ENCODE data around the gene DLST. TPM values are rescaled to one million over a fixed set of nuclear protein-coding genes. Genes with fewer than 3 reads are reported as not detected.

DLST gene
- total RNA-seq, 2 experiments from 2014 or later: 111 to 124 TPM

GRCh38 chr14:74890262-74890661, 8.5 kb downstream of the DLST start:
- Mint-ChIP-seq H3K27me3 (no peaks in the 10 kb centered on the region), H3K4me3 (no peak overlapping the region), H3K9me3 (no peaks in the 10 kb centered on the region), H3K4me1 (peaks cover 33% of the 10 kb centered on the region), H3K27ac (no peak overlapping the region), H3K36me3 (peaks cover 23% of the 10 kb centered on the region)
- POLR2A ChIA-PET: no interaction called here
- ATAC-seq (ENCODE audit: low read depth) (no peak), DNase-seq (no peak)

- no peak overlapping the region for H3K27ac Mint-ChIP-seq
- no peak for ATAC-seq (ENCODE audit: low read depth)
- no peaks in the 10 kb centered on the region for H3K9me3 Mint-ChIP-seq
- H3K4me1 Mint-ChIP-seq: peaks cover 19% of the 10 kb centered on the region
- H3K27me3 Mint-ChIP-seq: no peaks in the 10 kb centered on the region
- POLR2A ChIA-PET: interaction anchor here (0.6 to 2.9 kb wide), 2 partner anchors 10 to 24 kb away, joined by 4 to 12 read pairs; partner anchors contain the start of gene DLST
- H3K4me3 Mint-ChIP-seq: no peak overlapping the region
- peaks cover 23% of the 10 kb centered on the region for H3K36me3 Mint-ChIP-seq
- no peak for DNase-seq
These were observed 10.2 kb downstream of the DLST start for GRCh38 chr14:74891870-74892269.

DNA sequence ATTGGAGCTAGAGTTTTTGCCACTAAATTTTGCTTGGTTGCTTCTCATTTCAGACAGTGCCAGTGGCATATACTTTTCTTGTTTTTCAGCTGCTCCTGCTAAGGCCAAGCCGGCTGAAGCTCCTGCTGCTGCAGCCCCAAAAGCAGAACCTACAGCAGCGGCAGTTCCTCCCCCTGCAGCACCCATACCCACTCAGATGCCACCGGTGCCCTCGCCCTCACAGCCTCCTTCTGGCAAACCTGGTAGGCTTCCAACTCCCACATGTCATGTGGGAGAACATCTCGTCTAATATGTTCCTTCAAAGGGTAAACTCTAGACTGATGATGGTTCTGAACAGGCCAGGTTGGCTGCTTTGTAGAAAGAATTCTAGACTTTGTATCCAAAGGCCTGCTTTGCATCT, 11.0 kb downstream of the DLST start:
- ATAC-seq (ENCODE audit: low read depth): no peak
- H3K9me3 Mint-ChIP-seq: no peaks in the 10 kb centered on the region
- no peak for DNase-seq
- H3K4me3 Mint-ChIP-seq: no peak overlapping the region
- no peaks in the 10 kb centered on the region for H3K27me3 Mint-ChIP-seq
- no peak overlapping the region for H3K27ac Mint-ChIP-seq
- peaks cover 27% of the 10 kb centered on the region for H3K36me3 Mint-ChIP-seq
- POLR2A ChIA-PET: interaction anchor here (0.7 to 2.9 kb wide), 2 partner anchors 11 to 12 kb away, joined by 3 to 12 read pairs; partner anchors contain the start of gene DLST
- H3K4me1 Mint-ChIP-seq: peaks cover 16% of the 10 kb centered on the region

DNA sequence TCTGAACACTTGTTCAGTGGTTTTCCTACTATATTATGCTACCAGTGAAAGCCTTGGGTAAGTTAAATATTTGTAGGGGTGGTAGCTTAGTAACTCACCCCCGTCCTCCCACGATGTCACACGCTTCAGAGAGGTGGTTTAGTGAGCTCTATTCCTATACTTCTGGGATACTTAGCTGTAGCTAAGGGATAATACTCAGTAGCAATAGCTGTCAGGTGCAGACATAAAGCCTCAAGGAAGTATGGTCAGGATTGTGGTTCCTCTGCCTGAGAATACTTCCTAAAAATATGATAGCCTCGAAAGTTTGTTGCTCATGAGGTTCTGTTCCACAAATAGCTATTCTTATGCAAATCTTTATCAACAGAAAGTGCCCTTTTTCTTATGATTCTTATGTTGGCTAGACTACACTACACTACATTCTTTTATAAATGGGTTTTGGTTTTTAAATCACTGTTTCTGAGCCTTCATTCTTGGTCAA, 11.9 kb downstream of the DLST start:
- Mint-ChIP-seq H3K27ac (no peak overlapping the region), H3K27me3 (no peaks in the 10 kb centered on the region), H3K4me3 (no peak overlapping the region), H3K4me1 (peaks cover 9% of the 10 kb centered on the region), H3K36me3 (peaks cover 33% of the 10 kb centered on the region), H3K9me3 (no peaks in the 10 kb centered on the region)
- POLR2A ChIA-PET: interaction anchor here (1.0 to 2.9 kb wide), 3 partner anchors 10 to 45 kb away, joined by 3 to 12 read pairs (median 4); partner anchors contain the start of gene DLST
- ATAC-seq (ENCODE audit: low read depth) (no peak), DNase-seq (no peak)

DNA sequence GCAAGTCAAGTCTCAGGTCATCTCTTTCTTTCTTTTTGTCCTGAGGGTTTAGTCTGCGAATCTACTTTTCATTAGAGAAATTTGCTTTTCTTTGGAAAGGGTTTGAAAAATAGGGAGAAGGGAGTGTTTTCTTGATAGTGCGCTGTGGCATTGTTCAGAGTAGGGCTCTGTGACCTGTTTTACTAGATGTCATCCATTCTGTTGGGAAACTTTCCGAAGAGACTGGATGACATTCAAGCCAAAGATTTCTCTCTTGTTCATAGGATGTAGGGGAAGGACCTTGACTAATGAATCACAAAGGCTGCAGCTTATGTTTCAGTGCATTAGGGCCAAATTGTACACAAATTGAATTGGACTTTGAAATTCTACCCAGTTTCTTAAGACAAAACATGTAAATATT, 14.7 kb downstream of the DLST start:
- Mint-ChIP-seq H3K27ac (no peak overlapping the region), H3K4me1 (peaks cover 6% of the 10 kb centered on the region), H3K4me3 (no peak overlapping the region), H3K27me3 (no peaks in the 10 kb centered on the region), H3K36me3 (peaks cover 41% of the 10 kb centered on the region), H3K9me3 (no peaks in the 10 kb centered on the region)
- ATAC-seq (ENCODE audit: low read depth) (no peak), DNase-seq (no peak)
- POLR2A ChIA-PET: interaction anchor here (0.6 to 5.9 kb wide), 2 partner anchors 14 to 23 kb away, joined by 3 to 26 read pairs; partner anchors contain the start of gene DLST

DNA sequence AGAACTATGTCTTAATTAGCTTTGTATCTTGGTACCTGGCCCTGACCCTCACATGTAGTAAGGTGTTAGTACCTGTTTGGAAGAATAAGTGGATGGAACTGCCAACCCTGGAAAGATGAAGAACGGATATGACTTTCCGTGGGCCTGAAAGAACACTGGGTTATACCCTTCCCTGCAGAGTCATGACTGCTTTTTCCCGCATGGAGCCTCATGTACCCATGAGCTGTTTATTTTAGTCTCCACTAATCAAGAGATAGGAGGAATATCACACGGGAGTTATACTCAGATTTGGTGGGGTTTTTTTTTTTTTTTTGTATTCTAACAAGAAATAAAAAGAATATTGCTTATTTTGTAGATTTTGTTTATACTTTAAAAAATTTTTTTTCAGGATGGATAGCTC, 15.9 kb downstream of the DLST start:
- DNase-seq (no peak), ATAC-seq (ENCODE audit: low read depth) (no peak)
- Mint-ChIP-seq H3K27me3 (no peaks in the 10 kb centered on the region), H3K36me3 (peaks cover 44% of the 10 kb centered on the region), H3K27ac (no peak overlapping the region), H3K4me1 (peaks cover 8% of the 10 kb centered on the region), H3K9me3 (no peaks in the 10 kb centered on the region), H3K4me3 (no peak overlapping the region)
- POLR2A ChIA-PET: interaction anchor here (0.7 to 5.9 kb wide), 2 partner anchors 16 to 108 kb away, joined by 4 to 26 read pairs; partner anchors contain the start of gene DLST

- no peaks in the 10 kb centered on the region for H3K27me3 Mint-ChIP-seq
- H3K27ac Mint-ChIP-seq: no peak overlapping the region
- no peaks in the 10 kb centered on the region for H3K9me3 Mint-ChIP-seq
- H3K36me3 Mint-ChIP-seq: peaks cover 47% of the 10 kb centered on the region
- no peak for ATAC-seq (ENCODE audit: low read depth)
- no peak for DNase-seq
- H3K4me3 Mint-ChIP-seq: no peak overlapping the region
- H3K4me1 Mint-ChIP-seq: peaks cover 10% of the 10 kb centered on the region
- POLR2A ChIA-PET: interaction anchor here (0.7 to 5.9 kb wide), 2 partner anchors 16 to 108 kb away, joined by 4 to 26 read pairs; partner anchors contain the start of gene DLST
These were observed 16.4 kb downstream of the DLST start for GRCh38 chr14:74898083-74898482.

DNA sequence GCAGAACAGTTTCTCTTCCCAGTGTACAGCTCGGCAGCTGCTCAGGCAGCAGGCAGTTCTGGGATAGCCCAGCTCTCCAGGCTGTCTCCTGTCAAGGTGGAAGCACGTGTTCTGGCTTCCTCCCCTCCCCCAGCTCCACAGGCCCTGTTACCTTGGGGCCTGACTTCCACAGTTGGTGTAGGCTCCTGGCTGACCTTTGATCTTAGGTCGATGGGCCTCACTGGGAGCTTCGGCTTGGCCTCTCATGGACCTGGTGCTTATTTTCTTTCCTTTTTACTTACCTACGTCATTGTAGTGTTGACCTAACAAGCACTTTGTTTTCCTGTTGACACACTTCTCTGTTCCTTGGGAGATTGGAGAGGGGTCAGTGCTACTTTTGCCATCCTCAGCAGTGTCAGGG, 17.0 kb downstream of the DLST start:
- Mint-ChIP-seq H3K4me3 (no peak overlapping the region), H3K9me3 (no peaks in the 10 kb centered on the region), H3K27me3 (no peaks in the 10 kb centered on the region), H3K27ac (no peak overlapping the region), H3K4me1 (peaks cover 6% of the 10 kb centered on the region), H3K36me3 (peaks cover 48% of the 10 kb centered on the region)
- no peak for DNase-seq
- POLR2A ChIA-PET: interaction anchor here (5.9 kb wide), 1 partner anchor 17 kb away, joined by 26 read pairs; the partner anchor contains the start of gene DLST
- no peak for ATAC-seq (ENCODE audit: low read depth)

GRCh38 chr14:74902941-74903705, 21.4 kb downstream of the DLST start:
- H3K27me3 Mint-ChIP-seq: no peaks in the 10 kb centered on the region
- peaks cover 34% of the 10 kb centered on the region for H3K36me3 Mint-ChIP-seq
- ATAC-seq (ENCODE audit: low read depth) (no peak), DNase-seq (no peak)
- no peak overlapping the region for H3K27ac Mint-ChIP-seq
- no peak overlapping the region for H3K4me3 Mint-ChIP-seq
- no peaks in the 10 kb centered on the region for H3K9me3 Mint-ChIP-seq
- POLR2A ChIA-PET: interaction anchor here (0.6 kb wide), 1 partner anchor 807 kb away, joined by 7 read pairs; no protein-coding TSS in a partner anchor
- peaks cover 15% of the 10 kb centered on the region for H3K4me1 Mint-ChIP-seq

GRCh38 chr14:74904635-74905503, 23.2 kb downstream of the DLST start:
- no peak overlapping the region for H3K4me3 Mint-ChIP-seq
- POLR2A ChIA-PET: interaction anchor here (0.5 to 3.2 kb wide), 7 partner anchors 12 to 52 kb away, joined by 3 to 51 read pairs (median 4); partner anchors contain the start of gene PROX2
- ATAC-seq (ENCODE audit: low read depth) (no peak), DNase-seq (no peak)
- H3K36me3 Mint-ChIP-seq: peaks cover 18% of the 10 kb centered on the region
- peak overlapping the region; percentile 75 for H3K27ac Mint-ChIP-seq
- H3K4me1 Mint-ChIP-seq: peaks cover 15% of the 10 kb centered on the region
- H3K27me3 Mint-ChIP-seq: no peaks in the 10 kb centered on the region
- no peaks in the 10 kb centered on the region for H3K9me3 Mint-ChIP-seq

DNA sequence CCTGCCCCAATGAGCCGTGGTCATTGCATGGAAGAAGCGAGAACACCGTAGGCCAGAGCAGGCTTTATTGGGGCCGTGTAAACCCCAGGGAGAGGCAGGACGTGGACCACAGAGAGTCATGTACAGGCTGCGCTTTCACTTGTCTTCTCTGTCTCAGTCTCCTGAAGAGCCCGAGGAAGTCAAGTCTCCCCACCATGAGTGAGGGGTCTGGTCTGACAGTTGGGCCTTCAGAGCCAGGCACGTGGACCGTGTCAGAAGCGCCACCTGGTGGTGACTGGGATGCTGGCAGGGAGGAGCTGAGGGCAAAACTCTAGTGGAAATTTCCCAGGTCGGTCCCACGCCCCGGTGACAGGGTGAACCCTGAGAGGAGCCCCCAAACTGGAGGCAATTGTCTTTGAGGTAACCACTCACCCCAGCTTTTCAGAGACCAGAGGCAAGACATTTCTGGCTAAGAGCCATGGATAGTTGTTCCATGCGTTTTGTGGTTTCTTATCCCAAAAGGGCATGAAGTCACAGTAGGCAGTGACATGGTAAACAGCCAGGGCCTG, 24.0 kb downstream of the DLST start:
- H3K9me3 Mint-ChIP-seq: no peaks in the 10 kb centered on the region
- H3K4me1 Mint-ChIP-seq: peaks cover 15% of the 10 kb centered on the region
- POLR2A ChIA-PET: interaction anchor here (1.0 to 3.2 kb wide), 6 partner anchors 26 to 53 kb away, joined by 3 to 51 read pairs (median 4); partner anchors contain the start of gene PROX2
- peaks cover 14% of the 10 kb centered on the region for H3K36me3 Mint-ChIP-seq
- peak overlapping the region; percentile 38 for H3K27ac Mint-ChIP-seq
- peak; percentile 82 for DNase-seq
- H3K27me3 Mint-ChIP-seq: no peaks in the 10 kb centered on the region
- no peak overlapping the region for H3K4me3 Mint-ChIP-seq
- peak; percentile 35 for ATAC-seq (ENCODE audit: low read depth)

DNA sequence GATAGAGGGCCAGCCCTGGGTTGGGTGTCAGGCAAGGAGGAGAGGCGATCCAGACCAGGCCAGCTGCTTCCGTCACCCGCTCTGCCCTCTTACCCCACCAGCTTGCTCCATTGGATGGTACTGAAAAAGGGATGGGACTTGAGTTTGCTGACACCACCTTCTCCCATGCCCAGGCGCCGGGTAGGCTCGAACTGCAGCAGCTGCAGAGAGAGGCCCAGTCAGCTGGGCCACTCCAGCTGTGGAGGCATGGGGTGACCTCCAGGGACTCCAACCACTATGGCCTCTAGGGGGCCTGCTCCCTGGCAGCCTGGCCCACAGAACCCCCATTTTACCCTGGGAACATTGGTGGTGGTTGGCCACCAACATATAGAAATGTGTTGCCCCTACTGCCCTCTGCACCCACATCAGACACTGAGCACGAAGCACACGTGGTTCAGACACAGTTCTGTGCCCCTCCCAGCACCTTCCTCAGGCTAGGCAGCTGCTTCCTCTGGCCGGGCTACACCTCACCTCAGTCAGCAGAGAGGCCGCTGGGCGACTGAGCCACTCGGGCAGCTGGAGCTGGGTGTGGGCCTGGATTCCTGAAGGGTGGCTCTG, 25.3 kb downstream of the DLST start:
- ATAC-seq (ENCODE audit: low read depth) (peak; percentile 31), DNase-seq (no peak)
- no peak overlapping the region for H3K4me3 Mint-ChIP-seq
- H3K36me3 Mint-ChIP-seq: peaks cover 14% of the 10 kb centered on the region
- no peaks in the 10 kb centered on the region for H3K9me3 Mint-ChIP-seq
- POLR2A ChIA-PET: interaction anchor here (0.6 to 3.2 kb wide), 5 partner anchors 19 to 148 kb away, joined by 4 to 51 read pairs (median 8); no protein-coding TSS in a partner anchor
- peak overlapping the region; percentile 54 for H3K27ac Mint-ChIP-seq
- peaks cover 16% of the 10 kb centered on the region for H3K4me1 Mint-ChIP-seq
- H3K27me3 Mint-ChIP-seq: no peaks in the 10 kb centered on the region

Data from activated naive CD8-positive, alpha-beta T cell treated with anti-CD3 and anti-CD28 coated beads, Interleukin-2, amount 10 ng/mL, durations not matched to agents 7 days and 5 days (primary cell).